Astrocyte (in vitro differentiated cells and primary cell): ENCODE measurements around the gene DPH2.

Experiments used
- CTCF ChIP-seq: IDR thresholded peaks from 2 replicates; pipeline ENCODE4 v1.5.1; 2011; ENCODE audit warnings: low read depth, mild to moderate bottlenecking, inconsistent platforms, low read length, moderate library complexity; ENCODE audit not compliant: insufficient read depth
- EZH2 ChIP-seq: IDR thresholded peaks from 2 replicates; pipeline ENCODE4 v1.6.1; 2012; ENCODE audit warnings: mild to moderate bottlenecking, low read length, inconsistent platforms; ENCODE audit not compliant: insufficient read depth

DNA sequence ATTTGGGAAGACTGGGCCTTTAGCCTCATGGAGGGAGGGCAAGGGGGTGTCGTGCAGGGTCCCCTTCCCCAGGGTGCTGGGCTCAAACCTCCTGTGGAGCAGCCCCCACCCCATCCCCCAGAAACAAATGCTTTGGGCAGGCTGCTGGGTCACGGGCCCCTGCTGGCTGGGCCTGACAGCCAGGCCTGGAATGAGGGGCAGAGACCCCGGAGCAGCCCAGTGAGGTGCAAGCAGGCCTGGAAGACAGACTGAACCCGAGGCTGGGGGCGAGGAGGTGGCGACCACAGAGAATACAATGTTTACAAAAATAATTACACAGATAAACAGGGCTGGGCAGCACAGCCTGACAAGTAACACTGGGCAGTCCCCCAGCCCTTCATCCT, 26.9 kb downstream of the DPH2 start:
- TF ChIP-seq CTCF, result no peak
- no peak for TF ChIP-seq EZH2
